ENCODE results near the gene TMEM114.

The TMEM114 gene

GRCh38 chr16:8605554-8605953, 15.2 kb upstream of the TMEM114 start:
- no peaks in the 10 kb centered on the region for H3K36me3 Mint-ChIP-seq (ENCODE audit: low read depth)
- peaks cover 50% of the 10 kb centered on the region for H3K27me3 Mint-ChIP-seq (ENCODE audit: low read depth, poor library complexity)
- H3K4me1 Mint-ChIP-seq: no peaks in the 10 kb centered on the region
- H3K27ac Mint-ChIP-seq: no peak overlapping the region
- peaks cover 8% of the 10 kb centered on the region for H3K9me3 Mint-ChIP-seq
- DNase-seq: no peak
- no peak overlapping the region for H3K4me3 Mint-ChIP-seq
- TF ChIP-seq, protein P1, sequence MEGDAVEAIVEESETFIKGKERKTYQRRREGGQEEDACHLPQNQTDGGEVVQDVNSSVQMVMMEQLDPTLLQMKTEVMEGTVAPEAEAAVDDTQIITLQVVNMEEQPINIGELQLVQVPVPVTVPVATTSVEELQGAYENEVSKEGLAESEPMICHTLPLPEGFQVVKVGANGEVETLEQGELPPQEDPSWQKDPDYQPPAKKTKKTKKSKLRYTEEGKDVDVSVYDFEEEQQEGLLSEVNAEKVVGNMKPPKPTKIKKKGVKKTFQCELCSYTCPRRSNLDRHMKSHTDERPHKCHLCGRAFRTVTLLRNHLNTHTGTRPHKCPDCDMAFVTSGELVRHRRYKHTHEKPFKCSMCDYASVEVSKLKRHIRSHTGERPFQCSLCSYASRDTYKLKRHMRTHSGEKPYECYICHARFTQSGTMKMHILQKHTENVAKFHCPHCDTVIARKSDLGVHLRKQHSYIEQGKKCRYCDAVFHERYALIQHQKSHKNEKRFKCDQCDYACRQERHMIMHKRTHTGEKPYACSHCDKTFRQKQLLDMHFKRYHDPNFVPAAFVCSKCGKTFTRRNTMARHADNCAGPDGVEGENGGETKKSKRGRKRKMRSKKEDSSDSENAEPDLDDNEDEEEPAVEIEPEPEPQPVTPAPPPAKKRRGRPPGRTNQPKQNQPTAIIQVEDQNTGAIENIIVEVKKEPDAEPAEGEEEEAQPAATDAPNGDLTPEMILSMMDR (IDR thresholded peaks at IDR 0.05): no peak

- Mint-ChIP-seq H3K9me3 (peaks cover 22% of the 10 kb centered on the region), H3K27me3 (ENCODE audit: low read depth, poor library complexity) (peaks cover 41% of the 10 kb centered on the region), H3K27ac (peak overlapping the region; percentile 43), H3K4me1 (no peaks in the 10 kb centered on the region), H3K4me3 (no peak overlapping the region), H3K36me3 (ENCODE audit: low read depth) (no peaks in the 10 kb centered on the region)
- no peak for DNase-seq
- TF ChIP-seq, protein P1 (IDR thresholded peaks at IDR 0.05): no peak
These were observed 9.9 kb upstream of the TMEM114 start for GRCh38 chr16:8600144-8600775.

DNA sequence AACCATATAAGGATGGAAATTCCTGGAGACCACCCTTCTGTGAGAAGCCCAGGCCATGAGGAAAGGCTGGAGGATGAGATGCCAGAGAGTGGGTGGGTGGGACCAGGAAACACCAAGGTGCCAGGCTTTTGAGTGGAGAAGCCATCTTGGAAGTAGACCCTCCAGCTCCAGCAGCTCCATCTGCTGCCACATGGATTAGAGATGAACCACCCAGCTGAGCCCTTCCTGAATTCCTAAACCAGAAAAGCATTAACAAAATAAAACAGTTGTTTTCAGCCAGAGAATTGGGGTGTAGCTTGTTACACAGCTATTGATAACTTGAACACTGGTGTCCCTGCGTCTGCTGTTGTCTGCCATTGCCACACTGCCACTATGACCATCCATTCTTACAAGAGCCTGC, 6.3 kb upstream of the TMEM114 start:
- Mint-ChIP-seq H3K27me3 (ENCODE audit: low read depth, poor library complexity) (peaks cover 39% of the 10 kb centered on the region), H3K4me3 (no peak overlapping the region), H3K27ac (no peak overlapping the region), H3K9me3 (peaks cover 18% of the 10 kb centered on the region), H3K4me1 (no peaks in the 10 kb centered on the region), H3K36me3 (ENCODE audit: low read depth) (no peaks in the 10 kb centered on the region)
- no peak for DNase-seq
- TF ChIP-seq, protein P1 (IDR thresholded peaks at IDR 0.05): no peak

- no peak overlapping the region for H3K27ac Mint-ChIP-seq
- DNase-seq: no peak
- peaks cover 18% of the 10 kb centered on the region for H3K9me3 Mint-ChIP-seq
- TF ChIP-seq, protein P1 (IDR thresholded peaks at IDR 0.05): no peak
- H3K4me1 Mint-ChIP-seq: no peaks in the 10 kb centered on the region
- H3K36me3 Mint-ChIP-seq (ENCODE audit: low read depth): no peaks in the 10 kb centered on the region
- H3K27me3 Mint-ChIP-seq (ENCODE audit: low read depth, poor library complexity): peaks cover 39% of the 10 kb centered on the region
- H3K4me3 Mint-ChIP-seq: no peak overlapping the region
These were observed 5.5 kb upstream of the TMEM114 start for GRCh38 chr16:8595783-8596182.

- Mint-ChIP-seq H3K36me3 (ENCODE audit: low read depth) (no peaks in the 10 kb centered on the region), H3K4me3 (no peak overlapping the region), H3K9me3 (peaks cover 18% of the 10 kb centered on the region), H3K27me3 (ENCODE audit: low read depth, poor library complexity) (peaks cover 31% of the 10 kb centered on the region), H3K4me1 (peaks cover 6% of the 10 kb centered on the region), H3K27ac (no peak overlapping the region)
- TF ChIP-seq, protein P1 (IDR thresholded peaks at IDR 0.05): no peak
- DNase-seq: no peak
These were observed 3.9 kb upstream of the TMEM114 start for GRCh38 chr16:8594149-8594666.

GRCh38 chr16:8591451-8591850, 1.1 kb upstream of the TMEM114 start:
- Mint-ChIP-seq H3K27me3 (ENCODE audit: low read depth, poor library complexity) (peaks cover 11% of the 10 kb centered on the region), H3K36me3 (ENCODE audit: low read depth) (no peaks in the 10 kb centered on the region), H3K9me3 (peaks cover 9% of the 10 kb centered on the region), H3K27ac (no peak overlapping the region), H3K4me1 (peaks cover 10% of the 10 kb centered on the region), H3K4me3 (no peak overlapping the region)
- no peak for DNase-seq
- TF ChIP-seq, protein P1 (IDR thresholded peaks at IDR 0.05): no peak

Data from nephron progenitor cell (in vitro differentiated cells).